IPS-15b (cell line): ENCODE data around the gene CEP19.
"Not testable (repeated sequence)": the region's sequence is repeated elsewhere in the genome, so short reads cannot be mapped to it uniquely, and the experiment has no call there.

ENCODE experiments used
- H3K27me3 ChIP-seq: one replicate; pipeline ENCODE4 v1.6.1; 2013; ENCODE audit warnings: low read length; ENCODE audit not compliant: control insufficient read depth, insufficient read depth
- H3K36me3 ChIP-seq: one replicate; pipeline ENCODE4 v1.6.1; 2013; ENCODE audit warnings: low read length; ENCODE audit not compliant: control insufficient read depth, insufficient read depth
- H3K4me1 ChIP-seq: one replicate; pipeline ENCODE4 v1.6.1; 2013; ENCODE audit warnings: mild to moderate bottlenecking, low read length; ENCODE audit not compliant: control insufficient read depth, insufficient read depth
- H3K4me3 ChIP-seq: one replicate; pipeline ENCODE4 v1.5.1; 2013; ENCODE audit warnings: low read depth, low read length
- H3K9ac ChIP-seq: one replicate; pipeline ENCODE4 v1.6.1; 2013; ENCODE audit warnings: low read depth, mild to moderate bottlenecking, low read length
- H3K9me3 ChIP-seq: one replicate; pipeline ENCODE4 v1.6.1; 2013; ENCODE audit warnings: mild to moderate bottlenecking, low read length; ENCODE audit not compliant: control insufficient read depth, insufficient read depth

The CEP19 gene

DNA sequence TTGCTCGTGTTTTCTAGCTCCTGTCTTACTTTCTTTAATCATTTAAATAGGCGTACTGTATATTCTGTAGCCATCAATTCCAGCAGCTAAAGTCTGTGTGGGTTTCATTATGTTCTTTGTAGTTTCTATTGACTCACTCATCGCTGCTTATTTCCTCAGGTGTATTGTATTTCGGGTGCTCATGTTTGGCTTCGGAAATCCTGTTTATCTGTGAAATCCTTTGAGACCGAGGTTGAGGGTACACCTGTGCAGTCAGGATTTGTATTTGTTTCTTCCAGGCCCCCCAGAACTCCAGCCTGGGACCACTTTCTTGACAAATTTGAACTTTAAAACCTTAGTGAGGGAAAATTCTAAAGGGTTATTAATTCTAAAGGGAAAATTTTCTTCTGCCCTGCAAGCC lies 25.6 kb upstream of the CEP19 start:
- Histone ChIP-seq H3K9me3 (no peaks in the 10 kb centered on the region), H3K9ac (no peak overlapping the region), H3K36me3 (no peaks in the 10 kb centered on the region), H3K4me1 (no peaks in the 10 kb centered on the region), H3K4me3 (no peak overlapping the region), H3K27me3 (no peaks in the 10 kb centered on the region)

DNA sequence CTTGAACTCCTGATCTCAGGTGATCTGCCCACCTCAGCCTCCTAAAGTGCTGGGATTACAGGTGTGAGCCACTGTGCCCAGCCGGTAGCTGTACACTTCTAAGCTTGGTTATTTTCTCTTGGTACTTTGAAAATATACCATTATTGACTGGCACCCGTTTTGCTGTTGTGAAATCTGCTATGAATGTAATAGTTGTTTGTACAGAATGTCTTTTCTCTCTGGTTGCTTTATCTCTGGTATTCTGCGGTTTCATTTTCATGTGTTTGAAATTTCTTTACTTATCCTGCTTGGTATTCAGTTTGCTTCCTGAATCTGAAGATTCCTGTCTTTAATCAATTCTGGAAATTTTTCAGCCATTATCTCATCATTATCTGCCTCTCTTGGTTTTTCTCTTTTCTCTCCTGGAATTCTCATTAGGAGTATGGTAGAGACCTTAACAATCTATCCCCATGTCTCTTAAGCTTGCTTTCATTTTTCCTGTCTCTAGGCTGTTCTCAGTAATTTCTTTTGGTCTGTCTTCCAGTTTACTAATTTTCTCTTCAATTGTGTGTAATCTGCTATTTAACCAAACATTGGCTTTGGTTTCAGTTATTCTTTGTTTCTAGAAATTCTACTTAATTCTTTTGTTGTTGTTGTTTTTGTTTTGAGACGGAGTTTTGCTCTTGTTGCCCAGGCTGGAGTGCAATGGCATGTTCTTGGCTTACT lies 24.8 kb upstream of the CEP19 start:
- Histone ChIP-seq H3K9me3 (no peaks in the 10 kb centered on the region), H3K4me1 (no peaks in the 10 kb centered on the region), H3K36me3 (no peaks in the 10 kb centered on the region), H3K4me3 (no peak overlapping the region), H3K9ac (no peak overlapping the region), H3K27me3 (no peaks in the 10 kb centered on the region)

DNA sequence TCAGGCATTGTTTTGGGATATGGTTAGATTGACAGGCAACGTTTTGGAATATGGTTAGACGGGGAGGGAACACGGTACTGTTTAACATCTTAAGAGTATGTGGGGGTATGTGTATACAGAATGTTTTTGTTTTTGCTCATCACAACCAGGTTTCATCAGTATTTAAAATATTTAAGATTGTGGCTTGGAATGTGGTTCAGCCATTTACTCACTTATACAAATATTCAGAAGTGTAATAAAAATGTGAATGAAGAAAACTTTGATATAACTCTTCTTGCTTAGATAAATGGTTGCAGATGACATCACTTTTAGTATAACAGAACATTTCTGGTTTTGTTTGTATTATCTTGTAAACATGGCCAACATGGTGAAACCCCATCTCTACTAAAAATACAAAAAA lies 23.7 kb upstream of the CEP19 start:
- no peaks in the 10 kb centered on the region for H3K9me3 ChIP-seq
- H3K4me3 ChIP-seq: no peak overlapping the region
- H3K27me3 ChIP-seq: no peaks in the 10 kb centered on the region
- no peaks in the 10 kb centered on the region for H3K4me1 ChIP-seq
- no peaks in the 10 kb centered on the region for H3K36me3 ChIP-seq
- no peak overlapping the region for H3K9ac ChIP-seq

DNA sequence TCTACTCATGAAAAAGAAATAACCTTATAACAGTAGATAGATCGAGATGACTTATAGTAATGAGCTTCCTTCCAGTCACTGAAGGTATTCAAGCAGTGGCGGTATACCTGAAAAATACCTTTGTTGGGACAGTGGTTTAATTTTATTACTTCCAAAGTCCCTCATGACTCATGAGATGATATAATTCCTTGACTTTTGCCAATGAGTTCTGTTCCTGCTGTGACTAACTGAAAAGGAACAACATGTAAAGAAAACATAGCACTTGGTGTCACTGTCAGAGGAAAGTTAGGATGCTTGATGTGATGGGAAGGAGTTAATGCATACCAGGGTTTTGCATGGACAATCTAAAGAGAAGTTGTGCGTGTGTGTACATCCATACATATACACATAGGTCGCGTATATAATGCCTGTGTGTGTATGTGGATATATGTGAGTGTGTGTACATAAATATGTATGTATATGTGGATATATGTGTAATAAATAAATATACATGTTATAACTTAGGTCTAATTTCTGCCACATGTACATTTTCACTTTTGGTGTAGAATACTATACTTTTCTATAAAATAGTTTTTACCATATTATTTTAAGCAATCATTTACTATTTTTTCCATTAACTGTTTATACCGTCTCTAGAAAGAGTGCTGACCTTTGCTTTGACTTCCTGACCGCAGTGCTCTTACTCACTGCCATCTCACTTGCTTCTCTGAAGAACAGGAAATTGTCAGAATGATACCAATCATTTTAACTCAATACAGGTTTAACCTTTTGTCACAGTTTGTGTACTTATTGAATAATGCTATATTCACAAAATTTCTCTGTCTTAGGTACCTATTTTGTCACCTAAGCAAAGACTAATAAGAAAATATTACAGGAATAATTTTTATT lies 15.0 kb upstream of the CEP19 start:
- Histone ChIP-seq H3K9me3 (no peaks in the 10 kb centered on the region), H3K4me1 (no peaks in the 10 kb centered on the region), H3K9ac (no peak overlapping the region), H3K27me3 (no peaks in the 10 kb centered on the region), H3K36me3 (no peaks in the 10 kb centered on the region), H3K4me3 (no peak overlapping the region)

DNA sequence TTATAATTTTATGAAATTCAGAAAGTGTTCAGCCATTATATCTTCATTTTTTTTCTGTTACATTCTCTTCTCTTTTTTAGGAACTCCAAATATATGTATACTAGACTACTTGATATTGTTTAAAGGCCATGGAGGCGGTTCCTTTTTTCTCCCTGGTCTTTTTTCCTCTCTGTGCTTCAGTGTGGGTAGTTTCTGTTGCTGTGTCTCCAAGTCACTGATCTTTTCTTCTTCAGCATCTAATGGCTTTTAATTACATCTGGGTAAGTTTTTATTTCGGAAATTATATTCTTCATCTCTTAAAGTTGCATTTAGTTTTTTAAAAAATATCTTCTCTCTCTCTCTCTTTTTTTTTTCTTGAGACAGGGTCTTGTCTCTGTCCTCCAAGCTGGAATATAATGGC lies 9.0 kb upstream of the CEP19 start:
- Histone ChIP-seq H3K4me1 (no peaks in the 10 kb centered on the region), H3K9me3 (no peaks in the 10 kb centered on the region), H3K27me3 (no peaks in the 10 kb centered on the region), H3K4me3 (no peak overlapping the region), H3K9ac (no peak overlapping the region), H3K36me3 (no peaks in the 10 kb centered on the region)

DNA sequence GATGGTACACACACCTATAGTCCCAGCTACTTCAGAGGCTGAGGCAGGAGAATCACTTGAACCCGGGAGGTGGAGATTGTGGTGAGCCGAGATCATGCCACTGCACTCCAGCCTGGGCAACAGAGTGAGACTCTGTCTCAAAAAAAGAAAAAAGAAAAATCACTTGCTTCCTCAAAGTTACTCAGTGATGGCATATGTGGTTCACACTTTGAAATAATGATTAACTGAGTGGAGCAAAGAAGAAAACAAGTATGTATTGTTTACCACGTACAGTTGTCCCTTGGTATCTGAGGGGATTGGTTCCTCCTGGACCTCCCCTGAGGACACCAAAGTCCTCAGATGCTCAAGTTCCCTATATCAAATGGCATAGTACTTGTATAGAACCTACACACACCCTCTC lies 5.1 kb upstream of the CEP19 start:
- not testable (repeated sequence) for H3K9ac ChIP-seq, H3K4me3 ChIP-seq, H3K4me1 ChIP-seq, H3K36me3 ChIP-seq, H3K27me3 ChIP-seq, H3K9me3 ChIP-seq

DNA sequence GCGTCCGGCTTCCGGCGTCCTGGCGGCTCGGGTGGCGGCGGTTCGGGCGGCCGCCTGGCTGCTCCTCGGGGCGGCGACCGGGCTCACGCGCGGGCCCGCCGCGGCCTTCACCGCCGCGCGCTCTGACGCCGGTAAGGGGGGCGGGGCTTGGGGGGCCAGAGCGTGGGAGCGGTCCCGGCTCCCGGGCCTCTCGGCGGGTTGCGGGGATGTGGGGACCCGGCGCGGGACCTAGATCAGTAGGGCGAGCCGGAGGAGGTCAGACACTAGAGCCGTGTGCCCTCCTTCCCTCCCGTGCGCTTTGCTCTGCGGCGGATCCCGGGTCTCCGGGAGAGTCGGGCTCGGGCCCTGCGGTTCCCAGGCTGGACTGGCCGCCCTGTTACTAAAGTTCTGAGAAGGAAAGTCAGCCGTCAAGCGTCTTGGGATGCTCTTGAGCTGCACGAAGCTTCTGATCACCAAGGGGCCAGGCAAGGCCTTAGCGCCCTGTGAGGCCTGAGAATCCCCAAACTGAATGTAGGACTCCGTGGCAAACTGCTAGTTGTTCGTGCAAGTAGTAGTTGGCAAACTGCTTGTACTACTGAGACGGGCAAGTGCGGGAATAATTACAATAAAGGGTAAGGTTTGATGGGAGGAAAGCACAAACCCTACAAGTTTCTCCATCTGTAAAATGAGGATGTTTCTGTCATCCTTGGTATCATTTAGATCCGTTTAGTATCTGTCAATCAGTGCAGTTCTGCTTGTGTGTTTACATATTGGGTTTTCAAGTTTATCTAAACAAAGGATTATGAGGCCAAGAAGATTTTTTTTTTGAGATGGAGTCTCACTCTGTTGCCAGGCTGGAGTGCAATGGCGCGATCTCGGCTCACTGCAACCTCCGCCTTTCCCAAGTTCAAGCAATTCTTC lies 714 bp upstream of the CEP19 start:
- Histone ChIP-seq H3K4me3 (peak overlapping the region; percentile 93), H3K36me3 (no peaks in the 10 kb centered on the region), H3K4me1 (no peaks in the 10 kb centered on the region), H3K9me3 (no peaks in the 10 kb centered on the region), H3K9ac (peak overlapping the region; percentile 9), H3K27me3 (no peaks in the 10 kb centered on the region)

DNA sequence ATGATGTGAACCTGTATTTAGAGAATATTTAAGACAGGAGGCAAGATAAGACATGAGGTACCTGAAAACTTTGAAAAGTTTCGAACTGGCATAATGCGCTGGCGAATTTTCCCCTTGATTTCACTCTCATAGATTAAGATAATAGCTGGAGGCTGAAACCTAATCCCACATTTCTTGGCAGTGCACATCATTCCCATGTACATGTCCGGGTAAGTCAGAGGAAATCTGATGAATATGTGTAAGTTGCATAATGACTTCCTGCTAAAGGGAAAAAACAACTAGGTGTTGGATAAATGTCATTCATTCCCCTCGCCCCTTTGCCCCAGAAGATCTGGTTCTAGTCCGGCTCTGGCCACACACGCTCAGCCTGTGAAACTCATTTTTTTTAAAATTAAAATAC lies 3.6 kb downstream of the CEP19 start:
- no peaks in the 10 kb centered on the region for H3K36me3 ChIP-seq
- H3K4me3 ChIP-seq: no peak overlapping the region
- H3K4me1 ChIP-seq: no peaks in the 10 kb centered on the region
- no peak overlapping the region for H3K9ac ChIP-seq
- no peaks in the 10 kb centered on the region for H3K27me3 ChIP-seq
- no peaks in the 10 kb centered on the region for H3K9me3 ChIP-seq

DNA sequence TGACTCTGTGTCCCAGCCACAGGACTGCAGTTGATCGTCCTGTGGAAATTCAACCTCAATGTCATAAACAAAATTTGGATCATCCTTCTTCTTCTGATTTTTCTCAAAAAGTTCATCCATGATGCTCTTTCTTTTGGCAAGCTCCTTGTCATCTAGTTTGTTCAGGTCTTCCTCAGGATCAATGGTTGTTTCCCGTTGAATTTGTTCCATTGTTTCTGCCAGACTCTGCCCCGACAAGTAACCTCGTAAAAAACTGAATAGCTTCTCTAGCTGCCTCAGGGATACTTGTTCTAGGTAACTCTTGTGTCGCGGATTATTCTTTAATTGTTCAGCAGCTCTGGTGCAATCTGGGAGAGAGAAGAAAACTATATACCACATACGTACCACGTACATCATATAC lies 4.5 kb downstream of the CEP19 start:
- Histone ChIP-seq H3K9ac (no peak overlapping the region), H3K4me1 (no peaks in the 10 kb centered on the region), H3K36me3 (no peaks in the 10 kb centered on the region), H3K4me3 (no peak overlapping the region), H3K9me3 (no peaks in the 10 kb centered on the region), H3K27me3 (no peaks in the 10 kb centered on the region)

DNA sequence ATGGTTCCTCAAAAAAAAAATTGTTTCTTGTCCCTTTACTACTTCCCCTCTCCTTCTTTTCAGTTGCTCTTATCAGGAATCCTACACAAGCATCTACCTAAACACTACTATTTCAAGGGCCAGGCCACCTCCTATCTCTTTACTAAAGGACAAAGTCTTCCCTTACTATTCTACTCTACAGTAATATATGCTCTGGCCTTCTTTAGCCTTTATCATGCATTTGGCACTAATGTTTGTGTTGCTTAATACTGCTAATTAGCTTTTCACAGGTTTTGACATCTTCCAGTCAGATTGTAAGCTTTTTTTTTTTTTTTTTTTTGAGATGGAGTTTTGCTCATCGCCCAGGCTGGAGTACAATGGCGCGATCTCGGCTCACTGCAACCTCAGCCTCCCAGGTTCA lies 5.3 kb downstream of the CEP19 start:
- no peaks in the 10 kb centered on the region for H3K4me1 ChIP-seq
- no peak overlapping the region for H3K9ac ChIP-seq
- H3K36me3 ChIP-seq: no peaks in the 10 kb centered on the region
- H3K4me3 ChIP-seq: no peak overlapping the region
- H3K9me3 ChIP-seq: no peaks in the 10 kb centered on the region
- no peaks in the 10 kb centered on the region for H3K27me3 ChIP-seq

DNA sequence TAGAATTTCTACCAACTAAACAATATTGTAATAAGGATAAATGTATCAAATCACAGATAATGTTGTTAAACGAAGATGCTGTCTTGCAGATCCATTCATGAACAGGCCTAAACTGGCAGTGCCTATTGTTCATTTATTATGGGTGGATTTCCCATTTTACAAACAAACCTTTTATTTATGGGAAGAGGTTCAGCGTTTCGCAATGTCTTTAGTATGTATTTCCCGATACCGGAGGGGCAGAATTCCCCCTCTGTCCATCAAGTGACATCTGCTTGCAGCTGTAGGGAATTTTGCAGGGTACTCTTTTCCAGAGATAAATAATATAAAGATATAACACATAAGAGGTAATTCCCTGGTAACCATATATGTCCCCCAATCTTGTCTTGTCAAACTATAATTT lies 5.7 kb downstream of the CEP19 start:
- Histone ChIP-seq H3K4me1 (no peaks in the 10 kb centered on the region), H3K27me3 (no peaks in the 10 kb centered on the region), H3K9me3 (no peaks in the 10 kb centered on the region), H3K36me3 (no peaks in the 10 kb centered on the region), H3K9ac (no peak overlapping the region), H3K4me3 (no peak overlapping the region)
